Spleen (tissue), 7 donors: ENCODE results near the gene SLC9C2.

ENCODE experiments used
- POLR2A ChIP-seq, 3 donors: fragments of 450-650 bp; IDR thresholded peaks; one replicate each; pipeline ENCODE4 v1.5.1; 2017; ENCODE audit warnings: antibody characterized with exemption in 3 of 3, mild to moderate bottlenecking in 1 of 3
- TF ChIP-seq, protein P1 (sequence below), 11 experiments: fragments of 200-600 bp in 7 of 11; fragments of 450-650 bp in 4 of 11; sonication (generic) in 4 of 11; IDR thresholded peaks in 8 of 11; conservative IDR thresholded peaks in 3 of 11; 1 replicate in 7 of 11; 2 replicates in 4 of 11; pipeline versions ENCODE4 v1.4.0 to v1.8.0; 2016 to 2021; ENCODE audit warnings: antibody characterized with exemption in 11 of 11, inconsistent platforms in 4 of 11, mild to moderate bottlenecking in 1 of 11
- donor health status: DM: no; HTN: no; CAD: no; lungs with moderate emphysema.
- donor health status: DM: no; HTN: no; CAD: no.
- donor health status: DM: no; HTN: no; CAD: no.

DNA sequence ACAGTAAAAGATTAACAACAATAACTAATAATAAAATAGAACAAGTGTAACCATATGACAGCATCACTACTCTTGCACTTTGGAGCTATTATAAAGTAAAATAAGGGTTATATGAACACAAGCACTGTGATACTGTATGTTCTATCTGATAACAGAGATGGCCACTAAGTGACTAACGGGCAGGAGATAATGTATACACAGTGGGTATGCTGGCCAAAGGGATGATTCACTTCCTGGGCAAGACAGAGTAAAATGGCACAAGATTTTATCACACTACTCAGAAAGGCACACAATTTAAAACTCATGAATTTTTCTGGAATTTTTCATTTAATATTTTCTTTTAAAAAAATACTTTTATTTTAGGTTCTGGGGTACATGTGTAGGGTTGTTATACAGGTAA, 12.3 kb downstream of the SLC9C2 start:
- TF ChIP-seq, protein P1, sequence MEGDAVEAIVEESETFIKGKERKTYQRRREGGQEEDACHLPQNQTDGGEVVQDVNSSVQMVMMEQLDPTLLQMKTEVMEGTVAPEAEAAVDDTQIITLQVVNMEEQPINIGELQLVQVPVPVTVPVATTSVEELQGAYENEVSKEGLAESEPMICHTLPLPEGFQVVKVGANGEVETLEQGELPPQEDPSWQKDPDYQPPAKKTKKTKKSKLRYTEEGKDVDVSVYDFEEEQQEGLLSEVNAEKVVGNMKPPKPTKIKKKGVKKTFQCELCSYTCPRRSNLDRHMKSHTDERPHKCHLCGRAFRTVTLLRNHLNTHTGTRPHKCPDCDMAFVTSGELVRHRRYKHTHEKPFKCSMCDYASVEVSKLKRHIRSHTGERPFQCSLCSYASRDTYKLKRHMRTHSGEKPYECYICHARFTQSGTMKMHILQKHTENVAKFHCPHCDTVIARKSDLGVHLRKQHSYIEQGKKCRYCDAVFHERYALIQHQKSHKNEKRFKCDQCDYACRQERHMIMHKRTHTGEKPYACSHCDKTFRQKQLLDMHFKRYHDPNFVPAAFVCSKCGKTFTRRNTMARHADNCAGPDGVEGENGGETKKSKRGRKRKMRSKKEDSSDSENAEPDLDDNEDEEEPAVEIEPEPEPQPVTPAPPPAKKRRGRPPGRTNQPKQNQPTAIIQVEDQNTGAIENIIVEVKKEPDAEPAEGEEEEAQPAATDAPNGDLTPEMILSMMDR (IDR thresholded peaks at IDR 0.05 in 8 of 11, conservative IDR thresholded peaks at IDR 0.05 in 3 of 11): no peak
- no peak for TF ChIP-seq POLR2A (IDR thresholded peaks at IDR 0.05)
